HTR-8/SVneo (cell line): Measurements from ENCODE around the gene MUC15.

Experiments
- DNase-seq: peaks from one replicate; pipeline ENCODE4 v3.0.0; 2011; ENCODE audit warnings: low spot score, mixed read lengths; ENCODE audit not compliant: insufficient read length
- FAIRE-seq: peaks from 2 replicates; lab custom pipeline; 2011; peaks lifted over from hg19 to GRCh38; lab: Jason Lieb, UNC

The MUC15 gene

GRCh38 chr11:26578998-26579661 is 7.1 kb upstream of the MUC15 start:
- no peak for FAIRE-seq
- DNase-seq, result no peak

- FAIRE-seq (no peak), DNase-seq (no peak)
These were observed 3.9 kb upstream of the MUC15 start for GRCh38 chr11:26575946-26576345.

GRCh38 chr11:26573896-26574295 is 1.8 kb upstream of the MUC15 start:
- no peak for FAIRE-seq
- DNase-seq, result no peak

- DNase-seq, result no peak
- no peak for FAIRE-seq
These were observed 823 bp upstream of the MUC15 start for GRCh38 chr11:26572770-26573402.

- DNase-seq (no peak), FAIRE-seq (no peak)
These were observed 2.4 kb downstream of the MUC15 start for GRCh38 chr11:26569646-26570045.

GRCh38 chr11:26558190-26558589 is 13.9 kb downstream of the MUC15 start:
- no peak for FAIRE-seq
- no peak for DNase-seq

GRCh38 chr11:26557666-26558065 is 14.4 kb downstream of the MUC15 start:
- DNase-seq (no peak), FAIRE-seq (no peak)

- DNase-seq, result no peak
- no peak for FAIRE-seq
These were observed 15.5 kb downstream of the MUC15 start for GRCh38 chr11:26556582-26556981.

- no peak for DNase-seq
- FAIRE-seq, result no peak
These were observed 17.6 kb downstream of the MUC15 start for GRCh38 chr11:26554455-26554854.

GRCh38 chr11:26553182-26553581 is 18.9 kb downstream of the MUC15 start:
- FAIRE-seq, result no peak

GRCh38 chr11:26551186-26551801 is 20.8 kb downstream of the MUC15 start:
- no peak for FAIRE-seq
- DNase-seq, result no peak

More at GRCh38 chr11:26553182-26553581, 18.9 kb downstream of the MUC15 start:
- no peak for DNase-seq

GRCh38 chr11:26550022-26550421 is 22.0 kb downstream of the MUC15 start:
- FAIRE-seq (no peak), DNase-seq (no peak)

GRCh38 chr11:26549176-26549575 is 22.9 kb downstream of the MUC15 start:
- DNase-seq (no peak), FAIRE-seq (no peak)

GRCh38 chr11:26541870-26542269 is 30.2 kb downstream of the MUC15 start:
- FAIRE-seq, result no peak
- DNase-seq, result no peak

- no peak for FAIRE-seq
- DNase-seq, result no peak
These were observed 32.5 kb downstream of the MUC15 start for GRCh38 chr11:26539517-26539916.

GRCh38 chr11:26537341-26537740 is 34.7 kb downstream of the MUC15 start:
- FAIRE-seq (no peak), DNase-seq (no peak)

GRCh38 chr11:26527685-26528084 is 44.4 kb downstream of the MUC15 start:
- no peak for FAIRE-seq
- DNase-seq, result no peak

- FAIRE-seq (no peak), DNase-seq (no peak)
These were observed 49.0 kb downstream of the MUC15 start for GRCh38 chr11:26522912-26523610.

- DNase-seq (no peak), FAIRE-seq (no peak)
These were observed 52.6 kb downstream of the MUC15 start for GRCh38 chr11:26519469-26519868.

- FAIRE-seq, result no peak
- DNase-seq, result no peak
These were observed 59.9 kb downstream of the MUC15 start for GRCh38 chr11:26512196-26512595.

- no peak for FAIRE-seq
- no peak for DNase-seq
These were observed 61.3 kb downstream of the MUC15 start for GRCh38 chr11:26510756-26511155.
